ENCODE data around the gene ZBTB47.

ZBTB47 gene

GRCh38 chr3:42666577-42666998 is 13.1 kb downstream of the ZBTB47 start:
- no peak for DNase-seq

DNA sequence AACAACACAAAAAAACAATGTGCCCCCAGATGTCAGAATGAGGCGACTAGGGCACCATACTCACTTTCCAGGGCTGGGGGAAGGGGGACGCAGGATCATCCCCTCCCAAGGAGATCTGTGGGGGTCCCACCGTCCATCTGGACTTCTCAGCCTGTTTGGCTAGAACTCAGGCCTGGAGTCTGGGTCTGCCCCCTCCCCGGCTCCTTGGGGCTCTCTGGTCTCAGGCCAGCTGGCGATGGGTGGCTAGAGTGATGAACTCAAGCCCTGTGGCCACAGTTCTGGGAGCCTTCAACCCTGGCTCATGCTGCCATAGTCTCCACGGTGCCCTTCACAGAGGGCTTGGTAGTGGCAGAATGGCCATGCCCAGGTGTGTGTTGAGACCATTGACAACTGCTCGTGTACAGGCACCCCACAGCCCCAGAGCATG is 13.6 kb downstream of the ZBTB47 start:
- no peak for DNase-seq

GRCh38 chr3:42667523-42668412 is 14.3 kb downstream of the ZBTB47 start:
- DNase-seq: no peak

- DNase-seq: no peak
Measured at GRCh38 chr3:42668413-42668760, 14.9 kb downstream of the ZBTB47 start.

- DNase-seq: no peak
Measured at GRCh38 chr3:42668793-42669217, 15.3 kb downstream of the ZBTB47 start.

- DNase-seq: no peak
Measured at GRCh38 chr3:42670051-42670576, 16.6 kb downstream of the ZBTB47 start.

DNA sequence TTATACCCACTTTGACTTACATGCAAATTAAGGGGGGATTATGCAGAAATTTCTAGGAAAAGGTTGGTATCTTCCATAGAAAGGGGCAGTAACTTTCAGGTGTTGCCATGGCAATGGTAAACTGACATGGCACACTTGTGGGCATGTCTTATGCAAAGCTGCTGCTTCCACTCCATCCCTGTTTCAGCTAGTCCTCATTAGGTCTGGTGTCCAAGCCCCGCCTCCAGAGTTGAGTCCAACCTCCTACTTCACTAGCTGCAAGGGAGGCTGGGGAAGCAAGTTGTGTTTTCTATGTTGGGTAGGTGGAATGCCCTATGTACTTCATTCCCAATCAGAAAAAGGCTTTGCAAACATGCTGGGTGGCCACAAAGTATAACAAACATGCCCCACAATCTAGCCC is 17.2 kb downstream of the ZBTB47 start:
- no peak for DNase-seq

- DNase-seq: no peak
Measured at GRCh38 chr3:42672515-42672914, 19.0 kb downstream of the ZBTB47 start.

DNA sequence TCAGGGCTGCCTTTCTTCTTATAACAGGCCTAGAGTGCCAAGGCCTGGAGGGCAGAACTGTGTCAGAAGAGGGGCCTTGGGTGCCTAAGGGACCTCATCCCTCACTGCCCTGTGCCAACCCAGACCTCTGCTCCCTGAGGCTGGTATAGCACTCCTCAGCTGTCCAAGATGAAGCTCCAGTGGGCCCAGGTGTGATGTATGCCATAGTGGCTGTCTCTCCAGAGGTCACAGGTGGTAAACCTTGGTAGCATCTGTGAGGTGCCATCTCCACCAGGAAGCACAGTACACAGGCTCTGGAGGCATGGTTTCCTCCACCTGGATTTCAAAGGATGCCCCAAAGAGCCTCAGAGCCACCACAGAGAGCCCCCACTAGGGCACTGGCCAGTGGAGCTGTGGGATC is 19.6 kb downstream of the ZBTB47 start:
- DNase-seq: no peak

GRCh38 chr3:42674146-42674545 is 20.6 kb downstream of the ZBTB47 start:
- no peak for DNase-seq

DNA sequence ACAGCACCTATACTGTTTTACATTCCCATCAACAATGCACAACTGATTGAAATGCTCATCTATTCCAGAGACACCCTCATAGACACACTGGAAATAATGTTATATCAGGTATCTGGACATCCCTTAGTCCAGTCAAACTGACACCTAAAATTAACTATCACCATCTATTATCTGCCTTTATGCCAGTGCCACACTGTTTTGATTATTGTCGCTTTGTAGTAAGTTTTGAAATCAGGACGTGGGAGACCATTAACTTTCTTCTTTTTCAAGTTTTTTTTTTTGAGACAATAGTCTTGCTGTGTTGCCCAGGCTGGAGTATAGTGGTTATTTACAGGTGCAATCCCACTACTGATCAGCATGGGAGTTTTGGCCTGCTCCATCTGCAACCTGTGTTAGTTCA is 22.4 kb downstream of the ZBTB47 start:
- DNase-seq: no peak

- no peak for DNase-seq
Measured at GRCh38 chr3:42678447-42678846, 24.9 kb downstream of the ZBTB47 start.

- no peak for DNase-seq
Measured at GRCh38 chr3:42680271-42680670, 26.8 kb downstream of the ZBTB47 start.

DNA sequence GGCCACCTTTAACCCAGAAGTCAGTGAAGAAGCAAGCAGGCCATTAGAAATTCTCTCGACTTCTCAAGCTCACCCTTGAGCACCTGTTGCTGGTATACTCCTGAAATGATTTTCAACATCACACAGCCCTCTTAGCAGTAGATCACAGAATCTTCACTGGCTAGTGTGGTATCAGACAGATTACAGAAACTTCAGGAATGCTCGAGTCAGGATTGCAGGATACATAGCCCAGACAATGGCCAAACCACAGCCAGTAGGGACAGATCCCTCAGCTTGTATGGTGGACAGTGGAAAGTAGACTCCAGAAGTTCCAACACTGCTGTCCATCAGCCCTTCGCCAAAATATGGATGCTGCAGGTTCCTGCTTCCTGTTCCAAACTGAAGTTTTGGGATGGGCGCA is 27.3 kb downstream of the ZBTB47 start:
- no peak for DNase-seq

DNA sequence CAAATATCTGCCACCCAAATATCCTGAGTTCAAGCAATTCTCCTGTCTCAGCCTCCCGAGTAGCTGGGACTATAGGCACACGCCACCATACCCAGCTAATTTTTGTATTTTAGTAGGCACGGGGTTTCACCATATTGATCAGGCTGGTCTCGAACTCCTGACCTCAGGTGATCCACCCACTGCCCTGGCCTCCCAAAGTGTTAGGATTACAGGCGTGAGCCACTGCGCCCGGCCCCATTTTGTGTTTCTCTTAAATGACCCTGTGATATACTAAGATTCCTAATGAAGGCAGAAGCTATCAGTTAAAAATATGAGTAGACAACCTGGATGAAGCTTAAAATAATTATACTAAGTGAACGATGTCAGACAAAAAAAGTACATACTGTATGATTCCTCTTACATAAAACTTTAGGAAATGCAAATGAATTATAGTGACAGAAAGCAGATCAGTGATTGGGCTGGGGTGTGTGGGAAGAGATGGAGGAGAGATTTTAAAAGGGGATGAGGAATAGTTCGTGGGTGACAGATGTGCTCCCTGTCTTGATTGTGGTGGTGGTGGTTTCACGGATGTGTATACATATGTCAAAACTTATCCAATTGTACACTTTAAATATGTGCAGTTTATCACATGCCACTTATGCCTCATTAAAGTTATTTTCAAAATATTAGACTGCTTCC is 28.0 kb downstream of the ZBTB47 start:
- DNase-seq: no peak

DNA sequence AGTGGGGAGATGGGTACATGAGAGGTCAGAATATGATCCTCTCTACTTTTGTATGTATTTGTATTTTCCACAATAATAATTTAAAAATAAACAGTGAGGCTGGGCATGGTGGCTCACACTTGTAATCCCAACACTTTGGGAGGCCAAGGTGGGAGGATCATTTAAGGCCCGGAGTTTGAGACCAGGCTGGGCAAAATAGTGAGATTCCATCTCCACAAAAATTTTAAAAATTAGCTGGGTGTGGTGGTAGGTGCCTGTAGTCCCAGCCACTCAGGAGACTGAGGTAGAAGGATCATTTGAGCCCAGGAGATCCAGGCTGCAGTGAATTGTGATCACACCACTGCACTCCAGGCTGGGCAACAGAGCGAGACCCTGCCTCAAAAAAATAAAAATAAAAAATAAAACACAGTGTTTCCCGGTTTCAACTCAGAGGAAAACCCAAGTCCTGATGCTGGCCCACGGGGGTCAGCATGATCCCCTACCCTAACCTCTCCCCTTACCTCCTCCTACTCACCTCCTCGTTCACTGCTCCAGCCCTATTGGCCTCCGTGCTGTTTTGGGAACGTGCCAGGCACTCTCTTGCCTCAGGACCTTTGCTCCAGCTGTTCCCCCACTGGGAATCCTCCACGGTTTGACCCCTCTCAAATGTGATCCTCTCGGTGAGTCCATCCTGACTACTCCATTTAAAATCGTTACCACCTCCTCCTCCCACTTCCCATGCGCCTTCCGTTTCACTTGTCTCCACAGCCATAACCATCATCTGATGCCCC is 29.0 kb downstream of the ZBTB47 start:
- no peak for DNase-seq

GRCh38 chr3:42683875-42684598 is 30.5 kb downstream of the ZBTB47 start:
- no peak for DNase-seq

GRCh38 chr3:42684632-42685362 is 31.3 kb downstream of the ZBTB47 start:
- no peak for DNase-seq

GRCh38 chr3:42685363-42685881 is 31.9 kb downstream of the ZBTB47 start, which contains the start of gene KLHL40:
Gene KLHL40 (plus strand): TSS chr3:42685537. CDS start chr3:42685619, 82 bp downstream.
- no peak for DNase-seq

- DNase-seq: no peak
Measured at GRCh38 chr3:42685891-42686820, 32.7 kb downstream of the ZBTB47 start.
